Measurements from ENCODE around the gene SLX4.

SLX4 gene

DNA sequence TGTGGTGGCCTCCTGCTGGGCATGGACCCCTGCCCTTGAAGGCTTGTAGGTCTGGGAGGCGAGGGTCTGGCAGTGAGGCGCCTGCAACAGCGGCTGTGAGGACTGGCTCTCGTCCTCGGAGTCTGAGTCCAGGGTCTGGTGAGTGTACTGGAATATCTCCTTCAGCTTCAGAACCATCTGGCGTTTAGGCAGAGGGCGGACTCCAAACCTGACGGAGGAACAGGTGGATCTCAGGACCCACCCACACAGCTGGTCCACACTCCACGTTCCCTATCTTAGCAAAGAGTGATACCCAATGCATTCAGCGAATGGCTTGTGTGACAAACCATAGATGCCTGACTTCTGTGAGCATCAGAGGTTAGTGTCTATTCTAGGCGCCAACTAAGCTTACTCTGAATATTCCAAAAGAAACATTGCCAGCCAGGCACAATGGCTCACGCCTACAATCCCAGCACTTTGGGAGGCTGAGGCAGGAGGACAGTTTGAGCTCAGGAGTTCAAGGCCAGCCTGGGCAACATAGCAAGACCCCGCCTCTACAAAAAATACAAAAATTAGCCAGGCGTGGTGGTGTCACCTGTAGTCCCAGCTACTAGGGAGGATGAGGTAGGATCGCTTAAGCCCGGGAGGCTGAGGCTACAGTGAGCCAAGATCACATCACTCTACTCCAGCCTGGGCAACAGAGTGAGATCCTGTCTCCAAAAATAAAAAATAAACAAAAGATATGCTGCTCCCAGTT, 27.9 kb downstream of the SLX4 start:
- in situ Hi-C loops (cut with HindIII; ENCODE audit: low sequenced_read_pairs): no loop called here
- no peak overlapping the region for H3K4me3 ChIP-seq (ENCODE audit: low read depth, low read length)
- DNase-seq (ENCODE audit: low read depth): no peak
- no peak for TF ChIP-seq CTCF (IDR thresholded peaks at IDR 0.05; ENCODE audit: low read depth, low read length, missing control alignments)

- no peak overlapping the region for H3K4me3 ChIP-seq (ENCODE audit: low read depth, low read length)
- TF ChIP-seq CTCF (IDR thresholded peaks at IDR 0.05; ENCODE audit: low read depth, low read length, missing control alignments): no peak
- DNase-seq (ENCODE audit: low read depth): no peak
- in situ Hi-C loops (cut with HindIII; ENCODE audit: low sequenced_read_pairs): no loop called here
These were observed 28.9 kb downstream of the SLX4 start for GRCh38 chr16:3582276-3583165.

- no peak for TF ChIP-seq CTCF (IDR thresholded peaks at IDR 0.05; ENCODE audit: low read depth, low read length, missing control alignments)
- in situ Hi-C loops (cut with HindIII; ENCODE audit: low sequenced_read_pairs): no loop called here
- no peak for DNase-seq (ENCODE audit: low read depth)
- no peak overlapping the region for H3K4me3 ChIP-seq (ENCODE audit: low read depth, low read length)
These were observed 30.0 kb downstream of the SLX4 start for GRCh38 chr16:3581392-3581791.

GRCh38 chr16:3580686-3581085, 30.7 kb downstream of the SLX4 start:
- no peak for DNase-seq (ENCODE audit: low read depth)
- TF ChIP-seq CTCF (IDR thresholded peaks at IDR 0.05; ENCODE audit: low read depth, low read length, missing control alignments): no peak
- no peak overlapping the region for H3K4me3 ChIP-seq (ENCODE audit: low read depth, low read length)
- in situ Hi-C loops (cut with HindIII; ENCODE audit: low sequenced_read_pairs): no loop called here

- no peak overlapping the region for H3K4me3 ChIP-seq (ENCODE audit: low read depth, low read length)
- no peak for DNase-seq (ENCODE audit: low read depth)
- in situ Hi-C loops (cut with HindIII; ENCODE audit: low sequenced_read_pairs): no loop called here
- TF ChIP-seq CTCF (IDR thresholded peaks at IDR 0.05; ENCODE audit: low read depth, low read length, missing control alignments): no peak
These were observed 31.2 kb downstream of the SLX4 start for GRCh38 chr16:3580251-3580651.

DNA sequence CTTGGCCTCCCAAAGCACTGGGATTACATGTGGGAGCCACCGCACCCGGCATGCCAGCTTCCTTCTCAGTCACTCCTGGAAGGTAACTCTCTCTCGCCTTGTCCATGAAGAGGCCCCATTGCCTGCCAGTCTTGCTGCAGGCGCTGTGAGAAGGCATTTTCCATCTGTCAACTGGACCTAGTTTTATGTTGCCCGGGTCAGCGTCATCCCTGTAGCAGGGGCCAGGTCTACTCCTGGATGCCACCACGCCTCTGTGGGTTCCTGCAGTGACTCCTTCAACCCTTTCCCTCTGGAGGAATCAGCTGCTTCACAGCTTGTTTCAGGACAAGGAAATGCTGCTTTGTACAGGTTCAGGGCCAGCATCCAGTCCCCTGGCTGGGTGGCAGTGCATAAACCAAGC, 31.6 kb downstream of the SLX4 start:
- no peak for DNase-seq (ENCODE audit: low read depth)
- TF ChIP-seq CTCF (IDR thresholded peaks at IDR 0.05; ENCODE audit: low read depth, low read length, missing control alignments): no peak
- H3K4me3 ChIP-seq (ENCODE audit: low read depth, low read length): no peak overlapping the region
- in situ Hi-C loops (cut with HindIII; ENCODE audit: low sequenced_read_pairs): no loop called here

Data from astrocyte of the cerebellum (primary cell).